GM19397 (cell line): ENCODE measurements around the gene RNF38.
"Not testable (repeated sequence)": the region's sequence is repeated elsewhere in the genome, so short reads cannot be mapped to it uniquely, and the experiment has no call there.

Experiments
- ATAC-seq: cut with Tn5 transposase; IDR thresholded peaks from one replicate; pipeline ENCODE4 v1.9.1; 2021; ENCODE audit warnings: mild to moderate bottlenecking, moderate library complexity; ENCODE audit not compliant: unreplicated experiment

RNF38 gene

GRCh38 chr9:36297798-36298197 is 102.3 kb downstream of the RNF38 start:
- no peak for ATAC-seq

- ATAC-seq, result not testable (repeated sequence)
These were observed 105.1 kb downstream of the RNF38 start for GRCh38 chr9:36294996-36295395.

- ATAC-seq, result no peak
These were observed 106.2 kb downstream of the RNF38 start for GRCh38 chr9:36293918-36294317.

GRCh38 chr9:36293171-36293570 is 106.9 kb downstream of the RNF38 start:
- ATAC-seq, result no peak

GRCh38 chr9:36292641-36293040 is 107.4 kb downstream of the RNF38 start:
- no peak for ATAC-seq

- ATAC-seq, result no peak
These were observed 109.1 kb downstream of the RNF38 start for GRCh38 chr9:36290996-36291395.

- ATAC-seq, result no peak
These were observed 110.1 kb downstream of the RNF38 start for GRCh38 chr9:36289836-36290435.

- ATAC-seq, result no peak
These were observed 112.0 kb downstream of the RNF38 start for GRCh38 chr9:36288070-36288469.
